H1 (cell line): ENCODE data around the gene GNA12. TPM values are rescaled to one million over a fixed set of nuclear protein-coding genes. Genes with fewer than 3 reads are reported as not detected.

Experiments
- CTCF ChIA-PET: fragments of 300-600 bp; sonication (Branson Sonifier 250); formaldehyde crosslinking; loops from one replicate; lab custom pipeline; 2021; ENCODE audit not compliant: partially characterized antibody; lab: Charles Lee
- POLR2A ChIA-PET: fragments of 300-600 bp; sonication (Branson Sonifier 250); formaldehyde crosslinking; loops from one replicate; lab custom pipeline; 2021; ENCODE audit warnings: inconsistent platforms; ENCODE audit not compliant: partially characterized antibody; lab: Charles Lee
- DNase-seq, 2 experiments: peaks; one replicate each; pipeline versions ENCODE4 v3.0.0 to v3.0.0-alpha.2; 2010 to 2022; ENCODE audit warnings: low spot score in 2 of 2, low read depth in 1 of 2, mixed read lengths in 1 of 2
- FAIRE-seq: peaks from 2 replicates; lab custom pipeline; 2011; peaks lifted over from hg19 to GRCh38; lab: Jason Lieb, UNC
- H2AFZ ChIP-seq: 2 replicates; pipeline ENCODE4 v1.8.1; 2012; ENCODE audit warnings: low read length, inconsistent platforms
- H2AK5ac ChIP-seq: 2 replicates; pipeline ENCODE4 v1.6.1; 2013; ENCODE audit warnings: low read depth, low read length
- H2BK120ac ChIP-seq: replicated peaks from 2 replicates; pipeline ENCODE3; 2013; ENCODE audit warnings: low read depth, low read length, inconsistent platforms
- H2BK12ac ChIP-seq: 2 replicates; pipeline ENCODE4 v1.6.1; 2013; ENCODE audit warnings: low read depth, low read length
- H2BK15ac ChIP-seq: 2 replicates; pipeline ENCODE4 v1.6.1; 2013; ENCODE audit warnings: low read length
- H2BK20ac ChIP-seq: 2 replicates; pipeline ENCODE4 v1.6.1; 2013; ENCODE audit warnings: low read length
- H2BK5ac ChIP-seq: 2 replicates; pipeline ENCODE4 v1.6.1; 2013; ENCODE audit warnings: low read depth, low read length
- H3K14ac ChIP-seq: 2 replicates; pipeline ENCODE4 v1.6.1; 2013; ENCODE audit warnings: inconsistent platforms; ENCODE audit not compliant: insufficient read length
- H3K18ac ChIP-seq: 2 replicates; pipeline ENCODE4 v1.6.1; 2013; ENCODE audit warnings: low read length; ENCODE audit errors: extremely low read depth
- H3K23ac ChIP-seq: 2 replicates; pipeline ENCODE4 v1.6.1; 2013; ENCODE audit warnings: inconsistent platforms; ENCODE audit not compliant: insufficient read length
- H3K23me2 ChIP-seq: 2 replicates; pipeline ENCODE4 v1.6.1; 2013; ENCODE audit warnings: low read depth, low read length
- H3K27ac ChIP-seq: 2 replicates; pipeline ENCODE4 v1.6.1; 2011; ENCODE audit warnings: low read depth, low read length, inconsistent platforms
- H3K27me3 ChIP-seq, 4 experiments: replicated peaks in 1 of 4; 1 replicate in 1 of 4; 2 replicates in 3 of 4; pipeline versions ENCODE4 v1.6.1 to v1.8.1; 2011 to 2013; ENCODE audit warnings: low read length in 3 of 4, mild to moderate bottlenecking in 3 of 4, inconsistent platforms in 2 of 4, mixed read lengths in 2 of 4, moderate library complexity in 1 of 4; ENCODE audit not compliant: control insufficient read depth in 3 of 4, insufficient read depth in 3 of 4; ENCODE audit errors: extremely low read depth in 1 of 4
- H3K36me3 ChIP-seq, 4 experiments: 2 replicates each; pipeline versions ENCODE4 v1.6.1 to v1.8.1; 2011 to 2013; ENCODE audit warnings: mild to moderate bottlenecking in 4 of 4, low read length in 3 of 4, moderate library complexity in 2 of 4, control low read depth in 1 of 4, inconsistent platforms in 1 of 4; ENCODE audit not compliant: insufficient read depth in 4 of 4, control insufficient read depth in 2 of 4
- H3K4ac ChIP-seq: replicated peaks from 2 replicates; pipeline ENCODE3; 2013; ENCODE audit warnings: low read length, low read depth, mixed read lengths, inconsistent platforms; ENCODE audit not compliant: insufficient read length
- H3K4me1 ChIP-seq, 4 experiments: replicated peaks in 1 of 4; 1 replicate in 1 of 4; 2 replicates in 3 of 4; pipeline versions ENCODE4 v1.6.1 to v1.8.1; 2011 to 2013; ENCODE audit warnings: low read length in 3 of 4, inconsistent platforms in 2 of 4, mixed read lengths in 1 of 4; ENCODE audit not compliant: insufficient read depth in 4 of 4, control insufficient read depth in 3 of 4
- H3K4me2 ChIP-seq, 2 experiments: 2 replicates each; pipeline versions ENCODE4 v1.6.1 to v1.8.1; 2011 to 2013; ENCODE audit warnings: low read depth in 2 of 2, low read length in 2 of 2, control low read depth in 1 of 2, inconsistent platforms in 1 of 2, mild to moderate bottlenecking in 1 of 2; ENCODE audit not compliant: insufficient read depth in 1 of 2
- H3K4me3 ChIP-seq, 4 experiments: fragments of 200-600, 300-600 bp in 1 of 4; sonication (generic), shearing (Covaris generic), sonication (Bioruptor Twin) in 1 of 4; 2 replicates each; pipeline versions ENCODE4 v1.5.1 to v1.8.1; 2011 to 2016; ENCODE audit warnings: low read length in 4 of 4, low read depth in 3 of 4, control low read depth in 2 of 4, inconsistent platforms in 2 of 4, mild to moderate bottlenecking in 2 of 4, mixed read lengths in 1 of 4, moderate library complexity in 1 of 4; ENCODE audit not compliant: insufficient read depth in 2 of 4; ENCODE audit errors: extremely low read depth in 1 of 4
- H3K56ac ChIP-seq: replicated peaks from 2 replicates; pipeline ENCODE3; 2013; ENCODE audit warnings: low read depth, mild to moderate bottlenecking, mixed read lengths, low read length, inconsistent platforms; ENCODE audit not compliant: insufficient read length
- H3K79me1 ChIP-seq: 2 replicates; pipeline ENCODE4 v1.6.1; 2013; ENCODE audit warnings: low read depth, low read length, control low read depth
- H3K79me2 ChIP-seq, 2 experiments: 2 replicates each; pipeline versions ENCODE4 v1.6.1 to v1.8.1; 2012 to 2013; ENCODE audit warnings: low read length in 2 of 2, mild to moderate bottlenecking in 2 of 2, inconsistent platforms in 1 of 2; ENCODE audit not compliant: insufficient read depth in 2 of 2, control insufficient read depth in 1 of 2
- H3K9ac ChIP-seq, 4 experiments: replicated peaks in 1 of 4; 1 replicate in 1 of 4; 2 replicates in 3 of 4; pipeline versions ENCODE4 v1.6.1 to v1.8.1; 2011 to 2013; ENCODE audit warnings: low read depth in 3 of 4, low read length in 3 of 4, control low read depth in 2 of 4, mild to moderate bottlenecking in 2 of 4, moderate library complexity in 2 of 4, inconsistent platforms in 1 of 4; ENCODE audit errors: extremely low read depth in 1 of 4
- H3K9me3 ChIP-seq, 2 experiments: 2 replicates each; pipeline versions ENCODE4 v1.6.1 to v1.8.1; 2012 to 2013; ENCODE audit warnings: mild to moderate bottlenecking in 2 of 2, moderate library complexity in 2 of 2, control low read depth in 1 of 2, inconsistent platforms in 1 of 2, low read depth in 1 of 2, low read length in 1 of 2, mixed read lengths in 1 of 2; ENCODE audit not compliant: insufficient read depth in 2 of 2
- H4K20me1 ChIP-seq, 2 experiments: replicated peaks in 1 of 2; 2 replicates each; pipeline versions ENCODE3 to v1.8.1; 2011 to 2013; ENCODE audit warnings: inconsistent platforms in 2 of 2, low read length in 2 of 2, mild to moderate bottlenecking in 1 of 2; ENCODE audit not compliant: insufficient read depth in 2 of 2, control insufficient read depth in 1 of 2
- H4K5ac ChIP-seq: 2 replicates; pipeline ENCODE4 v1.6.1; 2013; ENCODE audit warnings: low read length, low read depth, mixed read lengths, inconsistent platforms; ENCODE audit not compliant: insufficient read length
- H4K8ac ChIP-seq: 2 replicates; pipeline ENCODE4 v1.8.0; 2013; ENCODE audit warnings: mild to moderate bottlenecking, moderate library complexity, low read length, inconsistent platforms; ENCODE audit not compliant: insufficient read depth; ENCODE audit errors: extremely low read depth
- H4K91ac ChIP-seq: replicated peaks from 2 replicates; pipeline ENCODE3; 2013; ENCODE audit warnings: low read length, mixed read lengths, inconsistent platforms; ENCODE audit not compliant: insufficient read length
- CREB1 ChIP-seq: IDR thresholded peaks from 2 replicates; pipeline ENCODE4 v1.6.1; 2012; ENCODE audit warnings: inconsistent platforms
- CTBP2 ChIP-seq: IDR thresholded peaks from 2 replicates; pipeline ENCODE4 v1.7.0; 2011; ENCODE audit warnings: borderline replicate concordance, mild to moderate bottlenecking, moderate library complexity, mixed read lengths, low read length; ENCODE audit not compliant: insufficient read depth, insufficient read length
- FOSL1 ChIP-seq: IDR thresholded peaks from 2 replicates; pipeline ENCODE4 v1.6.1; 2011; ENCODE audit warnings: mild to moderate bottlenecking, low read depth, low read length, moderate library complexity; ENCODE audit not compliant: insufficient read depth
- GTF2F1 ChIP-seq: IDR thresholded peaks from 2 replicates; pipeline ENCODE4 v1.6.1; 2012; ENCODE audit warnings: low read depth, low read length, improper control_type of control experiment, borderline replicate concordance
- JUN ChIP-seq: IDR thresholded peaks from 2 replicates; pipeline ENCODE4 v1.6.1; 2011; ENCODE audit warnings: low read depth, mild to moderate bottlenecking, improper control_type of control experiment, low read length
- JUND ChIP-seq: IDR thresholded peaks from 2 replicates; pipeline ENCODE4 v1.6.1; 2011; ENCODE audit warnings: mild to moderate bottlenecking, improper control_type of control experiment, low read length
- NANOG ChIP-seq: IDR thresholded peaks from 2 replicates; pipeline ENCODE4 v1.6.1; 2011; ENCODE audit warnings: low read length, low read depth, mild to moderate bottlenecking, inconsistent platforms; ENCODE audit not compliant: insufficient read depth, poor library complexity, severe bottlenecking
- RNF2 ChIP-seq: fragments of 200-900, 300-1000 bp; sonication (generic); IDR thresholded peaks from 2 replicates; pipeline ENCODE4 v1.7.1; 2016; ENCODE audit warnings: borderline replicate concordance, low read depth, mild to moderate bottlenecking, antibody characterized with exemption, low read length; ENCODE audit not compliant: poor library complexity, severe bottlenecking; ENCODE audit errors: missing control alignments
- TAF1 ChIP-seq: IDR thresholded peaks from 2 replicates; pipeline ENCODE4 v1.6.1; 2011; ENCODE audit warnings: mild to moderate bottlenecking, low read depth, low read length
- WGBS, 2 experiments: shearing (Covaris generic) in 1 of 2; methylation state at CpG; one replicate each; pipeline versions ENCODE4 v1.1.6 to v1.1.7; 2013 to 2015; ENCODE audit warnings: low lambda C conversion rate in 2 of 2, mixed read lengths in 2 of 2, inconsistent platforms in 1 of 2, low coverage in 1 of 2, missing lambda C conversion rate in 1 of 2; ENCODE audit not compliant: insufficient replicate concordance in 2 of 2, insufficient coverage in 1 of 2, insufficient read length in 1 of 2; ENCODE audit errors: extremely low coverage in 1 of 2, missing lambda C conversion rate in 1 of 2; 5-methylcytosine and 5-hydroxymethylcytosine counted together
- polyA plus RNA-seq, 7 experiments: library from polyadenylated mRNA; depleted of rRNA in 3 of 7; stranded (reverse) in 5 of 7; unstranded in 2 of 7; fragments of >200 nt in 5 of 7; fragments of 200-250 nt in 2 of 7; gene quantifications; 1 replicate in 5 of 7; 2 replicates in 1 of 7; 4 replicates in 1 of 7; pipeline versions ENCODE4 v1.2.1 to v1.2.3, GENCODE V29; 2011 to 2013; ENCODE audit warnings: missing spikeins in 2 of 7, mixed read lengths in 2 of 7
- total RNA-seq: library from RNA; stranded (reverse); fragmentation: NEBNext Ultra II Directional; extraction: Animal tissue kit (Norgen Biotek cat#: 25700); gene quantifications from 2 replicates; pipeline ENCODE4 v1.2.1, GENCODE V29; 2021
- TF ChIP-seq, protein P1 (sequence below): IDR thresholded peaks from 2 replicates; pipeline ENCODE4 v1.6.1; 2011; ENCODE audit warnings: low read depth, mild to moderate bottlenecking, low read length; ENCODE audit not compliant: insufficient read depth
- TF ChIP-seq, protein P2 (sequence below): IDR thresholded peaks from 2 replicates; pipeline ENCODE4 v1.6.1; 2012; ENCODE audit warnings: low read length, inconsistent platforms

Gene GNA12
- total and polyA plus RNA-seq, 2 of the 8 experiments (the other 6 are each of a cell fraction or from before 2014, with no cell fraction given) = 96.5 to 109 TPM

DNA sequence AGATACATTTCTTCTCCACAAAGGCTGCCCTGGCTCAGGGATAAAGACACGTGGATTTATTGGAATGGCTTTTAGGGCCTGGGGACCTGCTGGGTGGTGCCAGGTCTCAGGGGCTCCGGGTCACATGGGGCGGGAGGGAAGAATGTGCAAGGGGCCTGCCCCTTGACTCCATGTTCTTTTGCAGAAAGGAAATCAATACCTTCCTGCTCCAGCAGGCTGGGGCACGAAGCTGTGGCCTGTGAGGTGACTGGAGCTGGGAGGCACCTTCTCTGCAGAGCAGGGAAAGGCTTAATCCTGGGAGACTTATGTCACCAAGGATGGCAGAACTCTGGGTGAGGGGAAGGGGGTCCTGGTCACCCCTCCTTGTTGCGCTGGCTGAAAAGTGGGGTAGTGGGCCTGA lies 42.3 kb upstream of the GNA12 start:
- Histone ChIP-seq H3K56ac (no peak overlapping the region), H4K91ac (peak overlapping the region; percentile 72), H3K79me2 (no peaks in the 10 kb centered on the region), H3K18ac (no peak overlapping the region), H3K27me3 (no peaks in the 10 kb centered on the region), H3K14ac (no peak overlapping the region), H2BK12ac (0 out of 2 replicates have a peak overlapping the region, but pooled peaks have one; percentile 80), H3K79me1 (no peaks in the 10 kb centered on the region), H2BK5ac (no peak overlapping the region), H2BK20ac (no peak overlapping the region), H3K9me3 (no peaks in the 10 kb centered on the region), H3K4me3 (no peak overlapping the region), H3K23ac (no peak overlapping the region), H2AFZ (peak overlapping the region; percentile 36; the same call in 1 of the 2 replicates), H2BK15ac (peak overlapping the region; percentile 1; the same call in 1 of the 2 replicates), H3K36me3 (no peaks in the 10 kb centered on the region), H4K20me1 (no peaks in the 10 kb centered on the region), H2AK5ac (no peak overlapping the region), H4K5ac (no peak overlapping the region), H3K9ac (no peak overlapping the region), H2BK120ac (no peak overlapping the region), H4K8ac (no peak overlapping the region), H3K4me2 (no peak overlapping the region), H3K23me2 (no peaks in the 10 kb centered on the region), H3K27ac (no peak overlapping the region), H3K4ac (no peak overlapping the region), H3K4me1 (peaks cover 0 to 8% (median 4%) of the 10 kb centered on the region in 4 experiments; a peak in 3 of 7 replicates)
- WGBS, 2 experiments = 64% methylated on average over 5 of the region's 5 CpGs; no CpG with 5 or more reads in 1 of the 2 experiments
- CTCF ChIA-PET = interaction anchor here (0.6 to 2.8 kb wide), 18 partner anchors 10 to 719 kb away, joined by 3 to 16 read pairs (median 4); no protein-coding TSS in a partner anchor
- FAIRE-seq (no peak), DNase-seq (no peak)
- POLR2A ChIA-PET = interaction anchor here (0.7 to 1.5 kb wide), 3 partner anchors 9 to 274 kb away, joined by 3 read pairs; no protein-coding TSS in a partner anchor
- TF ChIP-seq FOSL1 (no peak), RNF2 (no peak), JUN (no peak), GTF2F1 (no peak), TAF1 (no peak), NANOG (no peak), CREB1 (no peak), CTBP2 (no peak), JUND (no peak)
- TF ChIP-seq, protein P1, sequence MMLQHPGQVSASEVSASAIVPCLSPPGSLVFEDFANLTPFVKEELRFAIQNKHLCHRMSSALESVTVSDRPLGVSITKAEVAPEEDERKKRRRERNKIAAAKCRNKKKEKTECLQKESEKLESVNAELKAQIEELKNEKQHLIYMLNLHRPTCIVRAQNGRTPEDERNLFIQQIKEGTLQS = no peak
- TF ChIP-seq, protein P2, sequence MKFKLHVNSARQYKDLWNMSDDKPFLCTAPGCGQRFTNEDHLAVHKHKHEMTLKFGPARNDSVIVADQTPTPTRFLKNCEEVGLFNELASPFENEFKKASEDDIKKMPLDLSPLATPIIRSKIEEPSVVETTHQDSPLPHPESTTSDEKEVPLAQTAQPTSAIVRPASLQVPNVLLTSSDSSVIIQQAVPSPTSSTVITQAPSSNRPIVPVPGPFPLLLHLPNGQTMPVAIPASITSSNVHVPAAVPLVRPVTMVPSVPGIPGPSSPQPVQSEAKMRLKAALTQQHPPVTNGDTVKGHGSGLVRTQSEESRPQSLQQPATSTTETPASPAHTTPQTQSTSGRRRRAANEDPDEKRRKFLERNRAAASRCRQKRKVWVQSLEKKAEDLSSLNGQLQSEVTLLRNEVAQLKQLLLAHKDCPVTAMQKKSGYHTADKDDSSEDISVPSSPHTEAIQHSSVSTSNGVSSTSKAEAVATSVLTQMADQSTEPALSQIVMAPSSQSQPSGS = no peak
